Erythroblast (primary cell): Measurements from ENCODE around the gene PKP4.
"Not testable (repeated sequence)": the region's sequence is repeated elsewhere in the genome, so short reads cannot be mapped to it uniquely, and the experiment has no call there.

Experiments used
- GATA1 ChIP-seq: IDR thresholded peaks from 2 replicates; pipeline ENCODE4 v1.6.1; 2011; ENCODE audit warnings: low read depth, mild to moderate bottlenecking, control low read depth, low read length, moderate library complexity
- POLR2A ChIP-seq: IDR thresholded peaks from 2 replicates; pipeline ENCODE4 v1.6.1; 2011; ENCODE audit warnings: mild to moderate bottlenecking, low read length

DNA sequence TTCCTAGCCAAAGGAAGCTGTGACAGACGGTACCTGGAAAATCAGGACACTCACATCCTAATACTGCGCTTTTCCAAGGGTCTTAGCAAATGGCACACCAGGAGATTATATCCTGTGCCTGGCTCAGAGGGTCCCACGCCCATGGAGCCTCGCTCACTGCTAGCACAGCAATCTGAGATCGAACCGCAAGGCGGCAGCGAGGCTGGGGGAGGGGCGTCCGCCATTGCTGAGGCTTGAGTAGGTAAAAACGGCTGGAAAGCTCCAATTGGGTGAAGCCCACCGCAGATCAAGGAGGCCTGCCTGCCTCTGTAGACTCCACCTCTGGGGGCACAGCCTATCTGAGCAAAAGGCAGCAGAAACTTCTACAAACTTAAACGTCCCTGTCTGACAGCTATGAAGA lies 23.0 kb upstream of the PKP4 start:
- not testable (repeated sequence) for TF ChIP-seq POLR2A, GATA1
